ENCODE results near the gene MYH14. TPM values are rescaled to one million over a fixed set of nuclear protein-coding genes. Genes with fewer than 3 reads are reported as not detected.

MYH14 gene
- total and polyA plus RNA-seq, 2 of the 13 experiments (the other 11 are each of a cell fraction or from before 2014, with no cell fraction given) = 5.5 to 5.8 TPM

GRCh38 chr19:50198431-50199258 lies 4.8 kb upstream of the MYH14 start:
- Histone ChIP-seq H3K4me2 (ENCODE audit: low read depth, low read length) (no peak overlapping the region), H3K27me3 (ENCODE audit: control insufficient read depth in 1 of 2, insufficient read depth in 2 of 2, low read length in 2 of 2) (peaks cover 0 to 4% of the 10 kb centered on the region in 2 experiments; a peak in 3 of 5 replicates), H3K4me3 (replicated peaks in 1 of 3; ENCODE audit: insufficient read depth in 1 of 3, low read depth in 2 of 3, low read length in 3 of 3) (no peak overlapping the region), H3K9ac (ENCODE audit: insufficient read depth, low read depth, low read length) (no peak overlapping the region), H3K9me3 (ENCODE audit: low read length) (no peaks in the 10 kb centered on the region), H3K4me1 (ENCODE audit: insufficient read depth, low read length) (peaks cover 11% of the 10 kb centered on the region), H4K20me1 (ENCODE audit: insufficient read depth, low read length) (no peaks in the 10 kb centered on the region), H3K27ac (ENCODE audit: extremely low read length, insufficient read depth, low read length) (no peak overlapping the region), H2AFZ (ENCODE audit: low read length) (no peak overlapping the region), H3K79me2 (ENCODE audit: insufficient read depth, low read length) (no peaks in the 10 kb centered on the region), H3K36me3 (replicated peaks in 1 of 2; ENCODE audit: control insufficient read depth in 1 of 2, insufficient read depth in 2 of 2, low read length in 2 of 2) (no peaks in the 10 kb centered on the region)
- intact Hi-C loops (cut with micrococcal nuclease; ENCODE audit: unreplicated experiment) = no loop called here
- ATAC-seq (no peak), FAIRE-seq (no peak), DNase-seq (ENCODE audit: low spot score) (no peak)
- POLR2A ChIA-PET = no interaction called here
- in situ Hi-C loops (cut with HindIII; ENCODE audit: extremely low pct_ligation_motif_present, low pct_unique_long_range_greater_than_20kb) = no loop called here
- TF ChIP-seq, protein P1, sequence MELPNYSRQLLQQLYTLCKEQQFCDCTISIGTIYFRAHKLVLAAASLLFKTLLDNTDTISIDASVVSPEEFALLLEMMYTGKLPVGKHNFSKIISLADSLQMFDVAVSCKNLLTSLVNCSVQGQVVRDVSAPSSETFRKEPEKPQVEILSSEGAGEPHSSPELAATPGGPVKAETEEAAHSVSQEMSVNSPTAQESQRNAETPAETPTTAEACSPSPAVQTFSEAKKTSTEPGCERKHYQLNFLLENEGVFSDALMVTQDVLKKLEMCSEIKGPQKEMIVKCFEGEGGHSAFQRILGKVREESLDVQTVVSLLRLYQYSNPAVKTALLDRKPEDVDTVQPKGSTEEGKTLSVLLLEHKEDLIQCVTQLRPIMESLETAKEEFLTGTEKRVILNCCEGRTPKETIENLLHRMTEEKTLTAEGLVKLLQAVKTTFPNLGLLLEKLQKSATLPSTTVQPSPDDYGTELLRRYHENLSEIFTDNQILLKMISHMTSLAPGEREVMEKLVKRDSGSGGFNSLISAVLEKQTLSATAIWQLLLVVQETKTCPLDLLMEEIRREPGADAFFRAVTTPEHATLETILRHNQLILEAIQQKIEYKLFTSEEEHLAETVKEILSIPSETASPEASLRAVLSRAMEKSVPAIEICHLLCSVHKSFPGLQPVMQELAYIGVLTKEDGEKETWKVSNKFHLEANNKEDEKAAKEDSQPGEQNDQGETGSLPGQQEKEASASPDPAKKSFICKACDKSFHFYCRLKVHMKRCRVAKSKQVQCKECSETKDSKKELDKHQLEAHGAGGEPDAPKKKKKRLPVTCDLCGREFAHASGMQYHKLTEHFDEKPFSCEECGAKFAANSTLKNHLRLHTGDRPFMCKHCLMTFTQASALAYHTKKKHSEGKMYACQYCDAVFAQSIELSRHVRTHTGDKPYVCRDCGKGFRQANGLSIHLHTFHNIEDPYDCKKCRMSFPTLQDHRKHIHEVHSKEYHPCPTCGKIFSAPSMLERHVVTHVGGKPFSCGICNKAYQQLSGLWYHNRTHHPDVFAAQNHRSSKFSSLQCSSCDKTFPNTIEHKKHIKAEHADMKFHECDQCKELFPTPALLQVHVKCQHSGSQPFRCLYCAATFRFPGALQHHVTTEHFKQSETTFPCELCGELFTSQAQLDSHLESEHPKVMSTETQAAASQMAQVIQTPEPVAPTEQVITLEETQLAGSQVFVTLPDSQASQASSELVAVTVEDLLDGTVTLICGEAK (IDR thresholded peaks at IDR 0.05) = peak; percentile 46
- TF ChIP-seq, protein P1 (CRISPR knock-in tag; IDR thresholded peaks at IDR 0.05) = peak; percentile 57
- no peak for TF ChIP-seq FOSL1 (CRISPR knock-in tag; IDR thresholded peaks at IDR 0.05; ENCODE audit: borderline replicate concordance)
- peak; percentile 54; the same call in 1 of the 2 replicates for TF ChIP-seq ZKSCAN1 (IDR thresholded peaks at IDR 0.05; ENCODE audit: low read length)
- TF ChIP-seq, protein P2, sequence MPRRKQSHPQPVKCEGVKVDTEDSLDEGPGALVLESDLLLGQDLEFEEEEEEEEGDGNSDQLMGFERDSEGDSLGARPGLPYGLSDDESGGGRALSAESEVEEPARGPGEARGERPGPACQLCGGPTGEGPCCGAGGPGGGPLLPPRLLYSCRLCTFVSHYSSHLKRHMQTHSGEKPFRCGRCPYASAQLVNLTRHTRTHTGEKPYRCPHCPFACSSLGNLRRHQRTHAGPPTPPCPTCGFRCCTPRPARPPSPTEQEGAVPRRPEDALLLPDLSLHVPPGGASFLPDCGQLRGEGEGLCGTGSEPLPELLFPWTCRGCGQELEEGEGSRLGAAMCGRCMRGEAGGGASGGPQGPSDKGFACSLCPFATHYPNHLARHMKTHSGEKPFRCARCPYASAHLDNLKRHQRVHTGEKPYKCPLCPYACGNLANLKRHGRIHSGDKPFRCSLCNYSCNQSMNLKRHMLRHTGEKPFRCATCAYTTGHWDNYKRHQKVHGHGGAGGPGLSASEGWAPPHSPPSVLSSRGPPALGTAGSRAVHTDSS (CRISPR knock-in tag; conservative IDR thresholded peaks at IDR 0.05) = no peak
- WGBS (ENCODE audit: low lambda C conversion rate) = 8% methylated on average over 7 of the region's 7 CpGs
- BruUV-seq (replicated peaks) = no TSS peak
- CTCF ChIA-PET (ENCODE audit: low intra/inter-chr PET ratio, low total read pairs) = no interaction called here
